Lower lobe of right lung (tissue), 2 donors: Measurements from ENCODE around the gene SERINC5. TPM values are rescaled to one million over a fixed set of nuclear protein-coding genes. Genes with fewer than 3 reads are reported as not detected.

Experiments
- ATAC-seq, 2 donors: fragments of 200-7000 bp; cut with Tn5 transposase; one replicate each; pipeline ENCODE4 v1.9.1; 2020 to 2022; ENCODE audit warnings: mild to moderate bottlenecking in 2 of 2, moderate library complexity in 2 of 2
- DNase-seq: peaks from one replicate; pipeline ENCODE4 v3.0.0-alpha.2; 2020
- H3K27ac ChIP-seq: fragments of 200-600 bp; one replicate; pipeline ENCODE4 v1.8.0; 2022
- H3K27me3 ChIP-seq: fragments of 200-600 bp; one replicate; pipeline ENCODE4 v1.8.0; 2022; ENCODE audit warnings: low read depth
- H3K36me3 ChIP-seq: fragments of 200-600 bp; one replicate; pipeline ENCODE4 v1.8.0; 2022; ENCODE audit warnings: mild to moderate bottlenecking
- H3K4me1 ChIP-seq: fragments of 200-600 bp; one replicate; pipeline ENCODE4 v1.8.0; 2022
- H3K4me3 ChIP-seq: fragments of 200-600 bp; one replicate; pipeline ENCODE4 v1.8.0; 2022; ENCODE audit warnings: mild to moderate bottlenecking
- H3K9me3 ChIP-seq: fragments of 200-600 bp; one replicate; pipeline ENCODE4 v1.8.0; 2022
- intact Hi-C: fragments of 100-400 bp; cut with DNase I; formaldehyde crosslinking; loops from one replicate; pipeline ENCODE4 v1.11.0; 2022
- total RNA-seq: library from RNA; stranded (reverse); fragmentation: NEBNext Ultra II Directional; extraction: Animal tissue kit (Norgen Biotek cat#: 25700); gene quantifications from one replicate; pipeline ENCODE4 v1.2.1, GENCODE V29; 2021
- TF ChIP-seq, protein P1 (sequence below): fragments of 200-600 bp; IDR thresholded peaks from one replicate; pipeline ENCODE4 v1.8.0; 2022; ENCODE audit warnings: antibody characterized with exemption, mild to moderate bottlenecking
- donor health status: DM: no; HTN: yes; CAD: no; lungs with severe emphysema.

The SERINC5 gene
- total RNA-seq, 1 donor from 2014 or later: 52.6 TPM

DNA sequence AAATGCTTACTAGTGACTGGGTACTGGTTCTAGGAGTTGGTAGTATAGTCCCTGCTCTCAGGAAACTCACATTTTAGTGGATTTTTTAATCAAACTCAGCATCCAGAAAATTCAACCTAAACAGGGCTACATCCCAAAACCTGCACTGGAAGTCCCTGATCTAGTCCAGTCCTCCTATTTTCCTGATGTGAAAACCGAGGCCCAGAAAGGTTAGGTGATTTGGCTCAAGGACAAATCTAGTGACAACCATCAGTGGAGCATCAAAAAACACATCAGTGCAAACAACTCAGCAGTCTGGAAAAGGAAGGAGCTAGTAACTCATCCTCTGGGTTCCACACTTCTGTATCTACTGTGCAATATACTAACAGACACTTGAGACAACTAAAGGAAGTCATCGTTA, 38.2 kb downstream of the SERINC5 start:
- H3K4me1 ChIP-seq: peaks cover 45% of the 10 kb centered on the region
- ATAC-seq: no peak

DNA sequence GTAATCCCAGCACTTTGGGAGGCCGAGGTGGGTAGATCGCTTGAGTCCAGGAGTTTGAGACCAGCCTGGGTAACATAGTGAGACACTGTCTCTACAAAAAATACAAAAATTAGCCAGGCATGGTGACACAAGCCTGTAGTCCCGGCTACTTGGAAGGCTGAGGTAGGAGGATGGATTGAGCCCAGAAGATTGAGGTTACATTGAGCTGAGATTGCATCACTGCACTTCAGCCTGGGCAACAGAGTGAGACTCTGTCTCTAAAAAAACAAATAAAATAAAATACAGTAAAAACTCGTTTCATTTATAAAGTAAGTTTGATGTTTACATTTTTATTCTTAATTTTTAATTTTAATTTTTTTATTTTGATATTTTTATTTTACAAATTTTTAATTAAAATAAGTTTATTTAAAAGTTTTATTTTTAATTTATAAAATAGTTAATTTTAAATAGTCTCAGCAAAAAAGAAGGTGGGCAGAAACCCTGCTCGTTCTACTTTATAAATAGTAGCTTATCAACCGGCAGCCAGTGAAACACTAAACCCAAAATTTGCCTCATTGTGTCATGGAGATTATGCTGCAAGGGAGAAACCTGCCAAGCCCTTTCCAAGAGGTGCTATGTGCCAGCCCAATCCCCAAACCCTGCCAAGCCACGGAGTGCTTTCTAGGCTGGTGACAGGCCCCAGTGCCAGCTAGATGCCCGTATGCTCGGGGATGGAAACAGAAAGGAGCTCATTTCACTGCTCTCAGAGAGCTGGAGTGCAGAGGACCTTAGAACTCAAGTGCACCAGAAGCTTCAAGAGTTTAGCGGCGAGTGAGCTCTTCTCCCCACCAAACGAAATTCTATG, 38.9 kb downstream of the SERINC5 start:
- ATAC-seq (peak; percentile 93 to 95), DNase-seq (peak; percentile 87)
- intact Hi-C loops: no loop called here
- Histone ChIP-seq H3K36me3 (no peaks in the 10 kb centered on the region), H3K4me1 (peaks cover 48% of the 10 kb centered on the region), H3K9me3 (no peaks in the 10 kb centered on the region), H3K4me3 (no peak overlapping the region), H3K27ac (peak overlapping the region; percentile 3), H3K27me3 (no peaks in the 10 kb centered on the region)
- TF ChIP-seq, protein P1, sequence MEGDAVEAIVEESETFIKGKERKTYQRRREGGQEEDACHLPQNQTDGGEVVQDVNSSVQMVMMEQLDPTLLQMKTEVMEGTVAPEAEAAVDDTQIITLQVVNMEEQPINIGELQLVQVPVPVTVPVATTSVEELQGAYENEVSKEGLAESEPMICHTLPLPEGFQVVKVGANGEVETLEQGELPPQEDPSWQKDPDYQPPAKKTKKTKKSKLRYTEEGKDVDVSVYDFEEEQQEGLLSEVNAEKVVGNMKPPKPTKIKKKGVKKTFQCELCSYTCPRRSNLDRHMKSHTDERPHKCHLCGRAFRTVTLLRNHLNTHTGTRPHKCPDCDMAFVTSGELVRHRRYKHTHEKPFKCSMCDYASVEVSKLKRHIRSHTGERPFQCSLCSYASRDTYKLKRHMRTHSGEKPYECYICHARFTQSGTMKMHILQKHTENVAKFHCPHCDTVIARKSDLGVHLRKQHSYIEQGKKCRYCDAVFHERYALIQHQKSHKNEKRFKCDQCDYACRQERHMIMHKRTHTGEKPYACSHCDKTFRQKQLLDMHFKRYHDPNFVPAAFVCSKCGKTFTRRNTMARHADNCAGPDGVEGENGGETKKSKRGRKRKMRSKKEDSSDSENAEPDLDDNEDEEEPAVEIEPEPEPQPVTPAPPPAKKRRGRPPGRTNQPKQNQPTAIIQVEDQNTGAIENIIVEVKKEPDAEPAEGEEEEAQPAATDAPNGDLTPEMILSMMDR: no peak

More for the DNA sequence above, 38.2 kb downstream of the SERINC5 start:
- H3K27ac ChIP-seq: no peak overlapping the region
- no peak overlapping the region for H3K4me3 ChIP-seq
- intact Hi-C loops: no loop called here
- H3K36me3 ChIP-seq: no peaks in the 10 kb centered on the region
- TF ChIP-seq, protein P1: no peak
- DNase-seq: no peak
- H3K9me3 ChIP-seq: no peaks in the 10 kb centered on the region
- no peaks in the 10 kb centered on the region for H3K27me3 ChIP-seq

DNA sequence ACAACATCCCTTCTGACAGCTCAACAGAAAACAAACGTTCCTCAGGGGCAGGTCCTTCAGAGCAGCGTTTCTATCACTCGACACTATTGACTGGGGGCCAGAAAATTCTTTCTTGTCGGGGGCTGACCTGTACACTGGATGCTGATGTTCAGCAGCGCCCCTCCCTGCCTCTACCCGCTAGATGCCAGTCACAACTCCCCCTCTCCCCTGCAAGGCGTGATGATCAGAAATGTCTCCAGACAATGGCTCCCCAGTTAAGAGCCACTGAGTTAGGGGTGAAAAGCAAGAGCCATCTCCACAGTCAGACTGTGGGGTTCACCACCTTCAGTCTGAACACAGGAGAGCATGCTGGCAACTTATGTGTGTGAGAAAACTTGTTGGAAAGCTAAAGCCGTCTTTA, 39.8 kb downstream of the SERINC5 start:
- H3K27me3 ChIP-seq: no peaks in the 10 kb centered on the region
- no peak for DNase-seq
- H3K27ac ChIP-seq: no peak overlapping the region
- no peaks in the 10 kb centered on the region for H3K9me3 ChIP-seq
- intact Hi-C loops: no loop called here
- no peak for ATAC-seq
- TF ChIP-seq, protein P1: no peak
- no peak overlapping the region for H3K4me3 ChIP-seq
- H3K4me1 ChIP-seq: peaks cover 48% of the 10 kb centered on the region
- no peaks in the 10 kb centered on the region for H3K36me3 ChIP-seq

DNA sequence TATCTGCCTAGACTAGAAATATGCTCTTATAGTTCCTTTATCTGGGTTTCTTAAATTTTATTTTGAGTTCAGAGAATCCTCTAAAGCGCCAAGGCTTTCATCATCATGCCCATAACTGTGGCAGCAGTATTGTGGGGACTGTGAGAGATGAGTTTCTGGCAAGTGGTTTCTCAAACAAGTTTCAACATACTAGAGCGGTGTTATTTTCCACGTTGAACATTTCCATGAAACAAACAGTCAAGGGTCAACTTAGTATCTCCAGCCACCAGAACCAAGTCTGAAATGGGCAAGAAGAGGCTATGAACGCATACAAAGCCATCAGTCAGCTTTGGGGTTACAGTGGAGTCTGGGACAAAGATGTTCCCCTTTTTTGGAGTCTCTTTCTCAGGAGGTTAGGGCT, 40.3 kb downstream of the SERINC5 start:
- Histone ChIP-seq H3K27me3 (no peaks in the 10 kb centered on the region), H3K27ac (no peak overlapping the region), H3K4me1 (peaks cover 48% of the 10 kb centered on the region), H3K36me3 (no peaks in the 10 kb centered on the region), H3K9me3 (no peaks in the 10 kb centered on the region), H3K4me3 (no peak overlapping the region)
- DNase-seq: no peak
- ATAC-seq: no peak
- intact Hi-C loops: no loop called here
- TF ChIP-seq, protein P1: no peak

DNA sequence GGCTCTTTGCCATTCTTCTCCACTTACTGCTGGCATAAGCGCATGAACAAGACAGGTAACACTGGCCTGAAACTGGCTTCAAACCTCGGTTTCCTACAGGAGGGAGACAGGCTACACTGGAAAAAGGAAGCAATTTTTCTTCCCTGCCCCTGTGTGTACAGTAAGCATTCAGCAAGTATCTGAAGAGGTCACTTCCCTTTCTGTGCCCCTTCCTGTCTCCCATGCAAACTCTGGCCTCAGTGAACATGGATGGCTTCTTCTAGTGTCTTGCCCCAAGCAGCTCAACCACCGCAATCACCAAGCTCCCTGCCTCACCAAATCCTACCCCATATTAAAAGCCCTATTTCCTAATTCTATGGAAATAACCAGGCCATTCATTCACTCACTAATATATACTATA, 42.4 kb downstream of the SERINC5 start:
- ATAC-seq (peak; percentile 39 to 40), DNase-seq (no peak)
- Histone ChIP-seq H3K4me1 (peaks cover 48% of the 10 kb centered on the region), H3K36me3 (no peaks in the 10 kb centered on the region), H3K27ac (no peak overlapping the region), H3K4me3 (no peak overlapping the region), H3K27me3 (no peaks in the 10 kb centered on the region), H3K9me3 (no peaks in the 10 kb centered on the region)
- intact Hi-C loops: no loop called here
- TF ChIP-seq, protein P1: no peak
